ENCODE results near the gene CT45A5.
"Not testable (repeated sequence)": the region's sequence is repeated elsewhere in the genome, so short reads cannot be mapped to it uniquely, and the experiment has no call there.

Gene CT45A5, protein sequence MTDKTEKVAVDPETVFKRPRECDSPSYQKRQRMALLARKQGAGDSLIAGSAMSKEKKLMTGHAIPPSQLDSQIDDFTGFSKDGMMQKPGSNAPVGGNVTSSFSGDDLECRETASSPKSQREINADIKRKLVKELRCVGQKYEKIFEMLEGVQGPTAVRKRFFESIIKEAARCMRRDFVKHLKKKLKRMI

DNA sequence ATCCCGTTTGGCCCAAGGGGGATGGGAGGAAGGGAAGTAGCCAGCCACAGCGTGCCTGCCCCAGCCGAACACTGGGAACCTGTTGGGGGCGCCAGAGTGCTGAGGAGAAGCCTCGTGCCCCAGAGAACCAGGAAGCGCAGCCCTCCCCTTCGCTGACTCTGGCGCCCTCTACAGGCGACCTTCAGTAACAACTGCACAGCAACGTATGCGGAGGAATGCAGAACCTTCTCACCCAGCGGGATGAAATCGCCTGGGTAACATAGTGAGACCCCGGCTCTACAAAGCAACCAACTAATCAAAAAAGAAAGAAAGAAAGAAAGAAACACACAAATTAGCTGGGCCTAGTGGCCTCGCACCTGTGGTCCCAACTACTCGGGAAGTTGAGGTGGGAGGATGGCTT, at the start of gene CT45A5:
Gene CT45A5 (minus strand): TSS at position 101 of the 400 bp plus-strand sequence. CDS start 3,774 bp downstream, outside the sequence.
- DNase-seq = not testable (repeated sequence)

DNA sequence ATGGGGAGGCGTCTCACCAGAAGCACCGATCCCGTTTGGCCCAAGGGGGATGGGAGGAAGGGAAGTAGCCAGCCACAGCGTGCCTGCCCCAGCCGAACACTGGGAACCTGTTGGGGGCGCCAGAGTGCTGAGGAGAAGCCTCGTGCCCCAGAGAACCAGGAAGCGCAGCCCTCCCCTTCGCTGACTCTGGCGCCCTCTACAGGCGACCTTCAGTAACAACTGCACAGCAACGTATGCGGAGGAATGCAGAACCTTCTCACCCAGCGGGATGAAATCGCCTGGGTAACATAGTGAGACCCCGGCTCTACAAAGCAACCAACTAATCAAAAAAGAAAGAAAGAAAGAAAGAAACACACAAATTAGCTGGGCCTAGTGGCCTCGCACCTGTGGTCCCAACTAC, 34.6 kb upstream of the CT45A5 start, which contains the start of gene CT45A2:
Gene CT45A2 (minus strand): TSS at position 101 of the 400 bp plus-strand sequence. CDS start 3,747 bp downstream, outside the sequence.
- not testable (repeated sequence) for DNase-seq

DNA sequence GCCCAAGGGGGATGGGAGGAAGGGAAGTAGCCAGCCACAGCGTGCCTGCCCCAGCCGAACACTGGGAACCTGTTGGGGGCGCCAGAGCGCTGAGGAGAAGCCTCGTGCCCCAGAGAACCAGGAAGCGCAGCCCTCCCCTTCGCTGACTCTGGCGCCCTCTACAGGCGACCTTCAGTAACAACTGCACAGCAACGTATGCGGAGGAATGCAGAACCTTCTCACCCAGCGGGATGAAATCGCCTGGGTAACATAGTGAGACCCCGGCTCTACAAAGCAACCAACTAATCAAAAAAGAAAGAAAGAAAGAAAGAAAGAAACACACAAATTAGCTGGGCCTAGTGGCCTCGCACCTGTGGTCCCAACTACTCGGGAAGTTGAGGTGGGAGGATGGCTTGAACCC, 17.4 kb upstream of the CT45A5 start, which contains the start of gene CT45A6:
Gene CT45A6 (minus strand): TSS at position 101 of the 400 bp plus-strand sequence. CDS start 3,794 bp downstream, outside the sequence.
- DNase-seq = not testable (repeated sequence)

DNA sequence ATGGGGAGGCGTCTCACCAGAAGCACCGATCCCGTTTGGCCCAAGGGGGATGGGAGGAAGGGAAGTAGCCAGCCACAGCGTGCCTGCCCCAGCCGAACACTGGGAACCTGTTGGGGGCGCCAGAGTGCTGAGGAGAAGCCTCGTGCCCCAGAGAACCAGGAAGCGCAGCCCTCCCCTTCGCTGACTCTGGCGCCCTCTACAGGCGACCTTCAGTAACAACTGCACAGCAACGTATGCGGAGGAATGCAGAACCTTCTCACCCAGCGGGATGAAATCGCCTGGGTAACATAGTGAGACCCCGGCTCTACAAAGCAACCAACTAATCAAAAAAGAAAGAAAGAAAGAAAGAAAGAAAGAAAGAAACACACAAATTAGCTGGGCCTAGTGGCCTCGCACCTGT, 17.2 kb downstream of the CT45A5 start, which contains the start of gene CT45A3:
Gene CT45A3 (minus strand): TSS at position 101 of the 400 bp plus-strand sequence. CDS start 3,747 bp downstream, outside the sequence.
- DNase-seq = not testable (repeated sequence)

DNA sequence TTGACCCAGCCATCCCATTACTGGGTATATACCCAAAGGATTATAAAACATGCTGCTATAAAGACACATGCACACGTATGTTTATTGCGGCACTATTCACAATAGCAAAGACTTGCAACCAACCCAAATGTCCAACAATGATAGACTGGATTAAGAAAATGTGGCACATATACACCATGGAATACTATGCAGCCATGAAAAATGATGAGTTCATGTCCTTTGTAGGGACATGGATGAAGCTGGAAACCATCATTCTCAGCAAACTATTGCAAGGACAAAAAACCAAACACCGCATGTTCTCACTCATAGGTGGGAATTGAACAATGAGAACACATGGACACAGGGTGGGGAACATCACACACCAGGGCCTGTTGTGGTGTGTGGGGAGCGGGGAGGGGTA, 40.6 kb downstream of the CT45A5 start:
- not testable (repeated sequence) for DNase-seq

DNA sequence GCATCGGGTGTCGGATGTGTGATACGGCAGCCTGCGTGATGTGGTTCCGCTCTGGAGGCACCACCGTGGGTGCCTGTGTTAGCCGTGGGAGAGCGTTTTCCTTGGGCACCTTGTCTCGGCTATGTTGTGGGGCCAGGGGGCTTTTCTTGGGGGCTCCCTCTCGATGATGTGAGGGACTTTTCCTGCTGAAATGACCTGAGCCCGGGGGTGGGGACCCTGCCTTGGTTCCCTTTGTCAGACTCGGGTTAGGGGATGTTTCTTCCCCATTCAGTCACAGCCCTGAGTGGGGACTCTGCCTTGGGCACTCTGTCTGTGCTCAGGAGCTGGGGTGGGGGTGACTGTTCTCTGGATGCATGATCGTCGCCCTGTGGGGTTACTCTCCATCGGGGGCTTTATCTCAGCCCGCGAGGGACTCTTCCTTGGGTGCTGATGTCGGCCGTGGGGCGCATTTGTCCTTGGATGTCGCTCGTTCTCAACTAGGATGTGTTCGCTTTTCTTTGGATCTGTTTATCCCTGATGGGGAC, 44.0 kb downstream of the CT45A5 start:
- DNase-seq = no peak

DNA sequence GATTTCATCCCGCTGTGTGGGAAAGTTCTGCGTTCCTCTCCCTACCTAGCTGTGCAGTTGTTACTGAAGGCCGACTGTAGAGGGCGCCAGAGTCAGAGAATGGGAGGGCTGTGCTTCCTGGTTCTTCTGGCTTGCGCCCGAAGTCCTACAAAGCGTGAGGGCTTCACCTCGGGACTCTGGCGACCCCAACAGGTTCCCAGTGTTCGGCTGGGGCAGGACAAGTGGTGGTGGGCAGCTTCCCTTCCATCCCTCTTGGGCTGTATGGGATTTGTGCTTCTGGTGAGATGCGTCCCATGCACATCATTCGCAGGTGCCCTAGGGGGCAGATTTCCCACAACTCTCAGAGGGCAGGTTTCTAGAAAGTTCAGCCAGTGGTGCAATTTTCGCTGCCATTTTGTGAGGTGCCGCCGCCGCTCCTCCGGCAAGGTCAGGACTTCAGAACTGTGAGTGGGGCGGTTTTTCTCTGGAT, 44.6 kb downstream of the CT45A5 start:
- no peak for DNase-seq

DNA sequence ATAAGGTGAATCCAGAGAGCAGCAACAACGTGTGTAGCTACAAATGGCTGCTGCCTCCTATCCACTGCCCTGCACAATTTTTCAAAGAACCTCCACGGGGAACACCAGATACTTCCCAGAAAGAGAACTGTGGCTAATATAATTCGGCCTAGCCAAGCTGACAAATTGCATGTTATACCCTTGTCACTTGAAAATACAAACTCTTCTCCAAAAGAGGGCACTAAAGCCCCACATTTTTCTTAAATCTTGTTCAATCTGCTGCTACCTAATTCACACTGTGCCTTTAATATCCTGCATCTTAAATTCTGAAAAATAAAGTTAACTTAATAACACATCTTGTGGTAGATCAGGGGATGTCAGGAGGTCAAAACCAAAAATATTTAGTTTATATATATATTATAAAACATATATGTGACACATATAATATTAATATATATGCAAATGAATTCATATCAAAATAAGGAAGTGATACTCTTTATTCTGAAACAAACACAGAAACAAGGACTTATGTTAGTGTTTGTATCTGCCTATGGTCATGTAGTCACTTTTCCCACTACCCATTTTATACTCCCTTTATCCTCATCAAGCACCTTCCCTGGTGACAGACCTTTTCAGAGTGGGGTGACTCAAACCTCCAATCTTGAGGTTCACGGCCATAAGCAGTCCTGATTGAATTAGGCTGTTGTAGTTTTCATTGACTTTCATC, 47.8 kb downstream of the CT45A5 start:
- DNase-seq = no peak

DNA sequence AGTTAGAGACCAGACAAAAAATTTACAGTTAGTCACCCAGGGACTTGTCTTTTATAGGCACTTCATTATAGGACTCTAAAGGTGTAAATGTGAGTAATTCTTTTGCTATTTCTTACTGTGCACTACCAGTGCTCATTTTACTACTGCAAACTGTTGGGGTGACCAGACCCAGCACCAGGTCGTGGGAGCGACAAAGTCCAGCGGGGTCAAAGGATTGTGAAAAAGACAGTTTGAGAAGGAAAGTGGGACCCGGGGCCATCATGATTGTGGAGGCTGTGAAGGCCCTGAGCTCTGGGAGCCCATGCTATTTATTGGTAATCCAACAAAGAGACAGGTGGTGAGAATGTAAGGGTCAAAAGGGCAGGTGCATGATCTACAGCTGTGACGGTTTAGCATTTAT, 50.6 kb downstream of the CT45A5 start:
- DNase-seq = not testable (repeated sequence)

Measured in activated CD4-positive, CD25-positive, alpha-beta regulatory T cell (primary cell).